Keratinocyte (primary cell): ENCODE measurements around the gene SLIT3. TPM values are rescaled to one million over a fixed set of nuclear protein-coding genes. Genes with fewer than 3 reads are reported as not detected.

ENCODE experiments used
- DNase-seq: peaks from one replicate; pipeline ENCODE4 v3.0.0-alpha.2; 2011; ENCODE audit warnings: low read depth, missing footprints, low spot score
- FAIRE-seq: peaks from 2 replicates; lab custom pipeline; 2011; peaks lifted over from hg19 to GRCh38; lab: Jason Lieb, UNC
- H2AFZ ChIP-seq: 2 replicates; pipeline ENCODE4 v1.6.0; 2012; ENCODE audit warnings: low read length, control low read depth, inconsistent platforms; ENCODE audit not compliant: control insufficient read depth
- H3K27ac ChIP-seq: 2 replicates; pipeline ENCODE4 v1.5.1; 2011; ENCODE audit warnings: low read length; ENCODE audit not compliant: control insufficient read depth, insufficient read depth
- H3K27me3 ChIP-seq: 3 replicates; pipeline ENCODE4 v1.6.0; 2011; ENCODE audit warnings: low read length; ENCODE audit not compliant: control insufficient read depth, insufficient read depth; ENCODE audit errors: extremely low read depth
- H3K36me3 ChIP-seq, 2 experiments: 2 replicates in 1 of 2; 3 replicates in 1 of 2; pipeline ENCODE4 v1.5.1; 2011; ENCODE audit warnings: low read length in 2 of 2, mild to moderate bottlenecking in 1 of 2; ENCODE audit not compliant: control insufficient read depth in 2 of 2, insufficient read depth in 2 of 2; ENCODE audit errors: extremely low read depth in 1 of 2
- H3K4me1 ChIP-seq: 3 replicates; pipeline ENCODE4 v1.5.1; 2011; ENCODE audit warnings: low read length; ENCODE audit not compliant: control insufficient read depth, insufficient read depth; ENCODE audit errors: extremely low read depth
- H3K4me2 ChIP-seq: 3 replicates; pipeline ENCODE4 v1.6.0; 2011; ENCODE audit warnings: low read depth, low read length; ENCODE audit not compliant: control insufficient read depth, insufficient read depth; ENCODE audit errors: extremely low read depth
- H3K4me3 ChIP-seq, 3 experiments: fragments of 200-600 bp in 1 of 3; sonication (generic) in 1 of 3; 2 replicates in 2 of 3; 3 replicates in 1 of 3; pipeline ENCODE4 v1.5.1; 2011 to 2016; ENCODE audit warnings: low read length in 3 of 3, mild to moderate bottlenecking in 3 of 3, control low read depth in 2 of 3, inconsistent platforms in 1 of 3, low read depth in 1 of 3, mixed read lengths in 1 of 3, mixed run types in 1 of 3, moderate library complexity in 1 of 3; ENCODE audit not compliant: control insufficient read depth in 2 of 3, insufficient read depth in 2 of 3; ENCODE audit errors: extremely low read depth in 1 of 3
- H3K79me2 ChIP-seq: 2 replicates; pipeline ENCODE4 v1.6.0; 2012; ENCODE audit warnings: low read length; ENCODE audit not compliant: control insufficient read depth, insufficient read depth
- H3K9ac ChIP-seq: 3 replicates; pipeline ENCODE4 v1.6.0; 2011; ENCODE audit warnings: low read length; ENCODE audit not compliant: control insufficient read depth, insufficient read depth; ENCODE audit errors: extremely low read depth
- H3K9me1 ChIP-seq: 3 replicates; pipeline ENCODE4 v1.6.0; 2011; ENCODE audit warnings: low read length; ENCODE audit not compliant: control insufficient read depth, insufficient read depth; ENCODE audit errors: extremely low read depth
- H3K9me3 ChIP-seq: 2 replicates; pipeline ENCODE4 v1.5.1; 2012; ENCODE audit warnings: low read depth, low read length; ENCODE audit not compliant: control insufficient read depth
- H4K20me1 ChIP-seq: 3 replicates; pipeline ENCODE4 v1.6.0; 2011; ENCODE audit warnings: low read length; ENCODE audit not compliant: control insufficient read depth, insufficient read depth; ENCODE audit errors: extremely low read depth
- EZH2 ChIP-seq: IDR thresholded peaks from one replicate; pipeline ENCODE4 v1.6.1; 2012; ENCODE audit warnings: inconsistent platforms, mild to moderate bottlenecking, low read length, moderate library complexity
- dilution Hi-C: fragments of 300-500 bp; cut with MboI; formaldehyde crosslinking; loops from one replicate; pipeline ENCODE4 v1.7.0; 2020; ENCODE audit warnings: low sequenced_read_pairs; ENCODE audit not compliant: extremely low pct_ligation_motif_present
- polyA plus RNA-seq, 5 experiments: library from polyadenylated mRNA; depleted of rRNA in 3 of 5; stranded (reverse) in 3 of 5; stranded (forward) in 1 of 5; unstranded in 1 of 5; fragments of >200 nt; gene quantifications; 1 replicate in 1 of 5; 2 replicates in 3 of 5; 3 replicates in 1 of 5; pipeline versions ENCODE4 v1.2.1 to v1.2.3, GENCODE V29; 2011 to 2012; ENCODE audit warnings: missing spikeins in 2 of 5, low read depth in 1 of 5, low replicate concordance in 1 of 5
- TF ChIP-seq, protein P1 (sequence below), 3 experiments: IDR thresholded peaks in 1 of 3; conservative IDR thresholded peaks in 1 of 3; optimal IDR thresholded peaks in 1 of 3; 2 replicates in 2 of 3; 3 replicates in 1 of 3; pipeline versions ENCODE3 to v1.5.1; 2011; ENCODE audit warnings: low read length in 3 of 3, mild to moderate bottlenecking in 3 of 3, moderate library complexity in 2 of 3, control low read depth in 1 of 3, inconsistent platforms in 1 of 3; ENCODE audit not compliant: insufficient read depth in 2 of 3; ENCODE audit errors: extremely low read depth in 1 of 3

Gene SLIT3
- polyA plus RNA-seq, 1 donor (not counting 4 experiments of a cell fraction or from before 2014, with no cell fraction given), result 2.4 TPM

DNA sequence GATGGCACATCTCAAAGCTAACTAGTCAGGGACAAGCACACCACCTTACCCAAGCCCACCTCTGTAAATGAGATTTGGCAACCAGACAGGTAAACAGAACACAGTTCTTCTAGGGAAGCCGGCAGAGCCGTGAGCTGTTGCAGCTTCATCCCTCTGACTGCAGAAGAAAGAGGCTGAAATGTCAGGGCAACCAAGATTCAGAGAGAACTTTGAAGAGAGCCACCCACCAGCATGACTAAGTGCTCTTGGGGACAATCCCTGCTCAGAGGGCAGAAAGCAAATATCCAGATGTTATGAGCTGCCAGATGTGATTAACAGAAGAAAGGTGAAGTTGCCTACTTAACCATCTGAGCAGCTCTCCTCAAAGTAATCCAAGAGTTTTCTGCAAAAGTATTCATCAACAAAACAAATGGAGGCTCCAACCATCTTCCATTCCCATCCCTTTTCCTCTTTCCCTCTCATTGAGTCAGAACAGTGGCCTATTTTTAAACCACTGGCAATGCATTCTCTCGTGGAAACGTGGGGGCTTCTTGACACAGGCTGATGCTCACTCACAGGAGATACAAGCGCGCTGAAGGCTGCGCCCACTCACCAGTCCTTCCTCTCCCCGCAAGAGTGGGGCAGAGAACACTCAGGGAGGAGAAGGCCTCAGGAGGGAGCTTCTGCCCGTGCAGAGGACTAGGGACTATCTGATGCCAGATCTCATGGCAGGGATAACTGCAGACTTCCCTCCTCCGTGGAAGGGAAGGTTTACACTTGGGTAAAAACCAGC is 57.1 kb downstream of the SLIT3 start:
- no peak for DNase-seq
- Histone ChIP-seq H3K27me3 (no peaks in the 10 kb centered on the region), H3K27ac (no peak overlapping the region), H3K4me1 (no peaks in the 10 kb centered on the region), H3K36me3 (no peaks in the 10 kb centered on the region), H3K9me3 (no peaks in the 10 kb centered on the region), H3K9ac (no peak overlapping the region), H2AFZ (no peak overlapping the region), H3K79me2 (no peaks in the 10 kb centered on the region), H3K4me2 (no peak overlapping the region), H3K9me1 (no peaks in the 10 kb centered on the region), H4K20me1 (no peaks in the 10 kb centered on the region), H3K4me3 (no peak overlapping the region)
- no peak for FAIRE-seq
- TF ChIP-seq, protein P1, sequence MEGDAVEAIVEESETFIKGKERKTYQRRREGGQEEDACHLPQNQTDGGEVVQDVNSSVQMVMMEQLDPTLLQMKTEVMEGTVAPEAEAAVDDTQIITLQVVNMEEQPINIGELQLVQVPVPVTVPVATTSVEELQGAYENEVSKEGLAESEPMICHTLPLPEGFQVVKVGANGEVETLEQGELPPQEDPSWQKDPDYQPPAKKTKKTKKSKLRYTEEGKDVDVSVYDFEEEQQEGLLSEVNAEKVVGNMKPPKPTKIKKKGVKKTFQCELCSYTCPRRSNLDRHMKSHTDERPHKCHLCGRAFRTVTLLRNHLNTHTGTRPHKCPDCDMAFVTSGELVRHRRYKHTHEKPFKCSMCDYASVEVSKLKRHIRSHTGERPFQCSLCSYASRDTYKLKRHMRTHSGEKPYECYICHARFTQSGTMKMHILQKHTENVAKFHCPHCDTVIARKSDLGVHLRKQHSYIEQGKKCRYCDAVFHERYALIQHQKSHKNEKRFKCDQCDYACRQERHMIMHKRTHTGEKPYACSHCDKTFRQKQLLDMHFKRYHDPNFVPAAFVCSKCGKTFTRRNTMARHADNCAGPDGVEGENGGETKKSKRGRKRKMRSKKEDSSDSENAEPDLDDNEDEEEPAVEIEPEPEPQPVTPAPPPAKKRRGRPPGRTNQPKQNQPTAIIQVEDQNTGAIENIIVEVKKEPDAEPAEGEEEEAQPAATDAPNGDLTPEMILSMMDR (optimal IDR thresholded peaks at IDR 0.05 in 1 of 3, IDR thresholded peaks at IDR 0.05 in 1 of 3, conservative IDR thresholded peaks at IDR 0.05 in 1 of 3; ENCODE audit: extremely low read depth in 1 of 3, insufficient read depth in 2 of 3, low read length in 3 of 3), result no peak
- TF ChIP-seq EZH2, result no peak
- dilution Hi-C loops, result no loop called here

DNA sequence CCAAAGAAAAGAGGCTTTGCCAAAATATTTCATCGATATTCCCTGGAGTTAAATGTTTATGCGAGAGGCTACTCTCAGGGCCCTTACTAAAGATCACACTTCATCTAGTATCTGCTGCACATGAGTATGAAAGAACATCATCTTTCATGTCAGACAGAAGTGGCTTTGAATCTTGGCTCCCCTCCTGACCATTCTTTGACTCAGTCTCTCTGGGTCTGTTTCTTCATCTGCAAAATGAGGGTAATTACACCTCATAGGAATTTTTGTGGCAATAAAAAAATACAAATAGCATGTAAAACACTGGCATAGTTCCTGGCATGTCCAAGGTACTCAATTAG is 58.1 kb downstream of the SLIT3 start:
- Histone ChIP-seq H3K9me3 (no peaks in the 10 kb centered on the region), H2AFZ (no peak overlapping the region), H3K4me2 (no peak overlapping the region), H3K36me3 (no peaks in the 10 kb centered on the region), H3K27me3 (no peaks in the 10 kb centered on the region), H3K9ac (no peak overlapping the region), H3K4me1 (no peaks in the 10 kb centered on the region), H3K79me2 (no peaks in the 10 kb centered on the region), H3K9me1 (no peaks in the 10 kb centered on the region), H3K27ac (no peak overlapping the region), H4K20me1 (no peaks in the 10 kb centered on the region), H3K4me3 (no peak overlapping the region)
- dilution Hi-C loops, result no loop called here
- TF ChIP-seq, protein P1 (optimal IDR thresholded peaks at IDR 0.05 in 1 of 3, IDR thresholded peaks at IDR 0.05 in 1 of 3, conservative IDR thresholded peaks at IDR 0.05 in 1 of 3; ENCODE audit: extremely low read depth in 1 of 3, insufficient read depth in 2 of 3, low read length in 3 of 3), result no peak
- FAIRE-seq (no peak), DNase-seq (no peak)
